K562 (cell line): ENCODE measurements around the gene CSNK1A1. TPM values are rescaled to one million over a fixed set of nuclear protein-coding genes. Genes with fewer than 3 reads are reported as not detected.
A peak's percentile ranks its signal among the peaks of the same experiment; 100 is the strongest.

Source experiments
- ATAC-seq: fragments of 200-7000 bp; cut with Tn5 transposase; 3 replicates; pipeline ENCODE4 v1.9.1; 2020; ENCODE audit warnings: moderate library complexity
- BruUV-seq: library from RNA; stranded (reverse); fragments of 400-500 nt; replicated peaks from 2 replicates; lab custom pipeline; 2021; lab: Mats Ljungman, UMichigan
- CTCF ChIA-PET: fragments of 300-600 bp; formaldehyde crosslinking; extraction: SDS; loops from one replicate; lab custom pipeline; 2021; ENCODE audit warnings: low intra/inter-chr PET ratio; lab: Yijun Ruan, JAX
- POLR2A ChIA-PET: fragments of 300-600, 350-650 bp; sonication (Branson Sonifier 250); formaldehyde crosslinking; extraction: SDS; loops from one replicate; lab custom pipeline; 2021; ENCODE audit warnings: antibody characterized with exemption, inconsistent platforms; lab: Yijun Ruan, JAX
- DNase-seq, 4 experiments: peaks; one replicate each; pipeline versions ENCODE4 v3.0.0 to v3.0.0-alpha.2; 2011 to 2018; ENCODE audit warnings: low spot score in 3 of 4, mixed read lengths in 3 of 4; ENCODE audit errors: extremely low read depth in 1 of 4
- FAIRE-seq: peaks from 2 replicates; lab custom pipeline; 2011; peaks lifted over from hg19 to GRCh38; lab: Jason Lieb, UNC
- H2AFZ ChIP-seq: 2 replicates; pipeline ENCODE4 v1.6.0; 2011; ENCODE audit warnings: low read depth, low read length, control low read depth, inconsistent platforms
- H3K27ac ChIP-seq: fragments of 200-600 bp; 3 replicates; pipeline ENCODE4 v1.8.0; 2011; ENCODE audit warnings: low read depth, mild to moderate bottlenecking, control low read depth, inconsistent platforms, low read length, moderate library complexity, mixed read lengths; ENCODE audit errors: extremely low read depth
- H3K27me3 ChIP-seq, 2 experiments: fragments of 300-600 bp in 1 of 2; 2 replicates in 1 of 2; 3 replicates in 1 of 2; pipeline versions ENCODE4 v1.6.0 to v1.8.0; 2011; ENCODE audit warnings: inconsistent platforms in 2 of 2, low read length in 2 of 2, mild to moderate bottlenecking in 1 of 2, mixed read lengths in 1 of 2, moderate library complexity in 1 of 2; ENCODE audit not compliant: control insufficient read depth in 2 of 2, insufficient read depth in 2 of 2
- H3K36me3 ChIP-seq: fragments of 300-600 bp; 3 replicates; pipeline ENCODE4 v1.8.0; 2011; ENCODE audit warnings: mild to moderate bottlenecking, low read length, inconsistent platforms; ENCODE audit not compliant: control insufficient read depth, insufficient read depth
- H3K4me1 ChIP-seq, 2 experiments: fragments of 200-600 bp in 1 of 2; replicated peaks in 1 of 2; 2 replicates in 1 of 2; 3 replicates in 1 of 2; pipeline versions ENCODE4 v1.5.1 to v1.8.0; 2011; ENCODE audit warnings: inconsistent platforms in 2 of 2, low read length in 2 of 2, mild to moderate bottlenecking in 1 of 2, mixed read lengths in 1 of 2, moderate library complexity in 1 of 2; ENCODE audit not compliant: control insufficient read depth in 2 of 2, insufficient read depth in 2 of 2
- H3K4me2 ChIP-seq: 2 replicates; pipeline ENCODE4 v1.6.1; 2011; ENCODE audit warnings: low read length, control low read depth, inconsistent platforms, mixed read lengths; ENCODE audit not compliant: insufficient read depth
- H3K4me3 ChIP-seq: fragments of 200-600 bp; sonication (generic), shearing (Covaris generic); 2 replicates; pipeline ENCODE4 v1.5.1; 2016; ENCODE audit warnings: control low read depth, inconsistent platforms
- H3K79me2 ChIP-seq: fragments of 200-600 bp; 3 replicates; pipeline ENCODE4 v1.8.0; 2011; ENCODE audit warnings: low read length, inconsistent platforms; ENCODE audit not compliant: control insufficient read depth, insufficient read depth
- H3K9ac ChIP-seq, 2 experiments: 2 replicates each; pipeline versions ENCODE4 v1.6.0 to v1.6.1; 2011; ENCODE audit warnings: low read depth in 2 of 2, low read length in 2 of 2, control low read depth in 1 of 2, inconsistent platforms in 1 of 2, mild to moderate bottlenecking in 1 of 2, mixed read lengths in 1 of 2; ENCODE audit not compliant: insufficient read depth in 1 of 2
- H3K9me1 ChIP-seq: one replicate; pipeline ENCODE4 v1.6.0; 2011; ENCODE audit warnings: inconsistent platforms, mild to moderate bottlenecking, low read length, moderate library complexity; ENCODE audit not compliant: control insufficient read depth, insufficient read depth
- H3K9me3 ChIP-seq: replicated peaks from 2 replicates; pipeline ENCODE4 v1.5.1; 2011; ENCODE audit warnings: low read depth, low read length, inconsistent platforms; ENCODE audit not compliant: control insufficient read depth, insufficient read depth
- H4K20me1 ChIP-seq: replicated peaks from 2 replicates; pipeline ENCODE4 v1.6.1; 2011; ENCODE audit warnings: low read length, inconsistent platforms, mixed read lengths; ENCODE audit not compliant: control insufficient read depth, insufficient read depth
- ARID3A ChIP-seq: IDR thresholded peaks from 2 replicates; pipeline ENCODE4 v1.6.1; 2012; ENCODE audit warnings: low read depth, low read length, improper control_type of control experiment, borderline replicate concordance
- BACH1 ChIP-seq: fragments of 200-800 bp; sonication (Bioruptor generic); IDR thresholded peaks from 2 replicates; pipeline ENCODE4 v1.6.1; 2016; ENCODE audit warnings: missing genetic modification characterization, missing compliant biosample characterization
- GTF2B ChIP-seq: IDR thresholded peaks from 2 replicates; pipeline ENCODE4 v1.6.1; 2011; ENCODE audit not compliant: insufficient read length; ENCODE audit errors: extremely low read depth
- NFXL1 ChIP-seq: fragments of 450-650 bp; formaldehyde crosslinking; IDR thresholded peaks from 2 replicates; pipeline ENCODE4 v1.4.0; 2021; ENCODE audit warnings: mild to moderate bottlenecking
- RCOR1 ChIP-seq, 2 experiments: IDR thresholded peaks; 2 replicates each; pipeline ENCODE4 v1.6.1; 2012; ENCODE audit warnings: low read depth in 2 of 2, low read length in 2 of 2, borderline replicate concordance in 1 of 2, improper control_type of control experiment in 1 of 2
- ZNF316 ChIP-seq: fragments of 450-650 bp; IDR thresholded peaks from 2 replicates; pipeline ENCODE4 v1.6.1; 2016
- ZNF561 ChIP-seq: fragments of 450-650 bp; formaldehyde crosslinking; conservative IDR thresholded peaks from 2 replicates; pipeline ENCODE4 v1.4.0; 2020; ENCODE audit warnings: mild to moderate bottlenecking, moderate library complexity
- WGBS: fragments of 100-300 bp; shearing (Covaris generic); methylation state at CpG from one replicate; pipeline ENCODE4 v1.1.6; 2016; ENCODE audit warnings: low coverage, mixed read lengths; ENCODE audit not compliant: insufficient coverage; ENCODE audit errors: missing lambda C conversion rate; 5-methylcytosine and 5-hydroxymethylcytosine counted together
- in situ Hi-C: fragments of 300-500 bp; cut with MboI; formaldehyde crosslinking; loops from 4 replicates; pipeline ENCODE4 v1.15.0; 2018; ENCODE audit warnings: inconsistent platforms, mixed read lengths
- intact Hi-C: fragments of 100-400 bp; cut with micrococcal nuclease; formaldehyde crosslinking; loops from 2 replicates; pipeline ENCODE4 v1.14.2; 2022
- polyA plus RNA-seq, 8 experiments: library from polyadenylated mRNA; depleted of rRNA in 4 of 8; stranded (reverse) in 5 of 8; unstranded in 3 of 8; fragments of >200 nt; fragmentation: Nextera tagmentation in 2 of 8; fragmentation: Illumina TruSeq in 1 of 8; extraction: Ambion mirVana in 2 of 8; extraction: Trizol in 1 of 8; gene quantifications; 2 replicates each; pipeline versions ENCODE4 v1.2.1 to v1.2.3, GENCODE V29; 2011 to 2014; ENCODE audit warnings: inconsistent platforms in 1 of 8, missing spikeins in 1 of 8
- total RNA-seq, 7 experiments: library from RNA; depleted of rRNA in 6 of 7; stranded (reverse); fragments of >200 nt in 6 of 7; fragmentation: Illumina TruSeq in 2 of 7; extraction: Trizol in 2 of 7; gene quantifications; 2 replicates each; pipeline versions ENCODE4 v1.2.1 to v1.2.3, GENCODE V29; 2011 to 2021; ENCODE audit warnings: low replicate concordance in 1 of 7

The CSNK1A1 gene
- total and polyA plus RNA-seq, 9 of the 15 experiments (the other 6 are each of a cell fraction or from before 2014, with no cell fraction given), result 49.1 to 196 (median 154) TPM

DNA sequence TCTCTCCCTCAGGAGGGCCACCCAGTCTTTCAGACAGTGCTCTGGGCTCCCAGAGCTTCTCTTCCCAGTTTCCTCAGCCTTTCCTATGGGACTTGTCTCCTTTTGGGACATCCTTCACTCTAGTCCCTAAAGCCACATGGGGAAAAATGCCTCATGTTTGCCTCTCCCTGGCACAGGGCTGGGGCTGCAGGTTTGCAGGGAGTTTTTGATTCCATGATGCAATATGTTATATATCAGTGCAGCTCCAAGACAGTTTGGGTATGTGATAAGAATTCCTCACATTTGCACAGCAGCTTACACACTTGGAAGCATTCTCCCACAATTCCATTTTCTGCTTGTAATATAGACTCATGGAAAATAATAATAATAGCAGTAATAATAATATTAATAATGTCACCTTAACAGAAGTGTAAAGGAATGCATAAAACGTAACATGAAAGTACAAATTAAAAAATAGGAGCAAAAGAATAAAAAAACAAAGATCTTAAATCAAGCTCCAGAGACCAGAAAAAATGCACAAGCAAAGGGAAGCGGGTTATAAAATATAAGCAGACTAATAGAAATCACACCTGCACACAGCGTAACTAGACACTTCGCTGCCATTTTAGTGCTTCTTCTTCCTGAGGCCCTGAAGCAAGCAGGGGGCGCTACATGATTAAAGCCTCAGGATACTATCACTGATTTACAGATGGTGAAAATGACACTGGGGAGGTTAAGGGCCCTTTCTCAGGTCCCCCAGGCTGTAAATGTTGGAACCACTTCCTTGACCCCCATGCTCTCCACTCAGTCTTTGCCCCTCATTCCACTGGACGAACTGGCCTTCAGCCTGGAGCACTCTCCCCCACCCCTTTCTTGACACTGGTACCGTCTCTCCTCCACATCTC, 102.2 kb downstream of the CSNK1A1 start (continued):
- peak; percentile 62; the same call in 1 of the 2 replicates for TF ChIP-seq ARID3A
- no peak for TF ChIP-seq NFXL1 (CRISPR knock-in tag)
- peak in 1 of 2 experiments; percentile 40; a peak in 1 of 4 replicates for TF ChIP-seq RCOR1 (IDR thresholded peaks at IDR 0.05; ENCODE audit: borderline replicate concordance in 1 of 2, low read depth in 2 of 2, low read length in 2 of 2)
- TF ChIP-seq GTF2B, result no peak
- TF ChIP-seq, all 486 proteins: peak for 56

DNA sequence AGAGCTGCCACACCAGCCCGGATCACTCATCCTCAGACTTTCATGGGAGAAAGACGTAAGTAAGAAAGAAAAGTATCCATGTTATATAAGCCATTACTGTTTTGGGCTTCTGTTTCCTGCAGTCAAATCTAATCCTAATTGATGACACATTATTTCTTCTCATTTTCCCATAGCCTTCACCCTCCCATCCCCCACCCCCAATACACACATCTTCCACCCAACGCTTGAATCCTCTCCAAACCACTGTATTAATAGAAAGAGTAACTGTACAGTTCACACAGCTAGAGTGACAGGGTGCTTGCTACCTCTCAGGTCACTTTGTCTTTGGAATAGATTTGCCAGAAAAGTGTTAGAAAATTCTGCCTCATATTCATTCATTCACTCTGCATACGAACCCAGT, 102.8 kb downstream of the CSNK1A1 start:
- no peak for ATAC-seq
- Histone ChIP-seq H4K20me1 (no peaks in the 10 kb centered on the region), H3K27me3 (no peaks in the 10 kb centered on the region), H3K4me2 (peak overlapping the region; percentile 30), H3K36me3 (no peaks in the 10 kb centered on the region), H3K9ac (no peak overlapping the region; a peak in 1 of 4 replicates), H3K4me1 (peaks cover 45 to 62% of the 10 kb centered on the region in 2 experiments), H2AFZ (peak overlapping the region; percentile 89), H3K9me3 (peaks cover 6% of the 10 kb centered on the region), H3K27ac (no peak overlapping the region), H3K4me3 (no peak overlapping the region), H3K79me2 (no peaks in the 10 kb centered on the region), H3K9me1 (no peaks in the 10 kb centered on the region)
- intact Hi-C loops, result loop anchor here (2.0 kb wide), 3 partner anchors 38 to 170 kb away; no protein-coding TSS in a partner anchor
- DNase-seq, result no peak
- in situ Hi-C loops, result no loop called here
- ChIA-PET POLR2A (interaction anchor here (0.7 to 3.2 kb wide), 9 partner anchors 8 to 115 kb away, joined by 3 to 18 read pairs (median 4); partner anchors contain the start of gene CSNK1A1), CTCF (interaction anchor here (1.6 to 2.6 kb wide), 2 partner anchors 117 to 170 kb away, joined by 10 to 14 read pairs; no protein-coding TSS in a partner anchor)
- 54% methylated on average over 4 of the region's 4 CpGs for WGBS
- BruUV-seq, result no TSS peak
- TF ChIP-seq BACH1 (tag) (peak; percentile 4; the same call in 1 of the 2 replicates), ZNF316 (peak; percentile 5; the same call in 1 of the 2 replicates), ZNF561 (CRISPR knock-in tag) (no peak)
- FAIRE-seq, result no peak
